SW480 (cell line): ENCODE results near the gene DENND1A.

Experiments
- DNase-seq: peaks from one replicate; pipeline ENCODE4 v3.0.0-alpha.2; 2016; ENCODE audit warnings: low spot score

Gene DENND1A

GRCh38 chr9:123567013-123567412 lies 362.9 kb downstream of the DENND1A start:
- no peak for DNase-seq

- no peak for DNase-seq
These were observed 365.3 kb downstream of the DENND1A start for GRCh38 chr9:123564652-123565051.

GRCh38 chr9:123562844-123563346 lies 367.0 kb downstream of the DENND1A start:
- peak; percentile 40 for DNase-seq

GRCh38 chr9:123561046-123561445 lies 368.9 kb downstream of the DENND1A start:
- no peak for DNase-seq

GRCh38 chr9:123556464-123557435 lies 373.2 kb downstream of the DENND1A start:
- no peak for DNase-seq

GRCh38 chr9:123555646-123556045 lies 374.3 kb downstream of the DENND1A start:
- no peak for DNase-seq

GRCh38 chr9:123552530-123552929 lies 377.4 kb downstream of the DENND1A start:
- DNase-seq, result no peak

GRCh38 chr9:123551734-123552133 lies 378.2 kb downstream of the DENND1A start:
- no peak for DNase-seq

- no peak for DNase-seq
These were observed 379.1 kb downstream of the DENND1A start for GRCh38 chr9:123550797-123551196.

GRCh38 chr9:123550012-123550411 lies 379.9 kb downstream of the DENND1A start:
- peak; percentile 16 for DNase-seq

GRCh38 chr9:123548741-123549545 lies 381.0 kb downstream of the DENND1A start:
- no peak for DNase-seq

- DNase-seq, result peak; percentile 31
These were observed 385.7 kb downstream of the DENND1A start for GRCh38 chr9:123544007-123544827.

GRCh38 chr9:123543492-123543891 lies 386.4 kb downstream of the DENND1A start:
- DNase-seq, result no peak

- no peak for DNase-seq
These were observed 387.3 kb downstream of the DENND1A start for GRCh38 chr9:123542435-123543225.

GRCh38 chr9:123541411-123541810 lies 388.5 kb downstream of the DENND1A start:
- no peak for DNase-seq

- DNase-seq, result no peak
These were observed 389.5 kb downstream of the DENND1A start for GRCh38 chr9:123540457-123540856.

GRCh38 chr9:123537809-123538208 lies 392.1 kb downstream of the DENND1A start:
- no peak for DNase-seq

- DNase-seq, result no peak
These were observed 393.5 kb downstream of the DENND1A start for GRCh38 chr9:123536455-123536868.

GRCh38 chr9:123534336-123534735 lies 395.6 kb downstream of the DENND1A start:
- no peak for DNase-seq

- no peak for DNase-seq
These were observed 399.7 kb downstream of the DENND1A start for GRCh38 chr9:123530244-123530643.

GRCh38 chr9:123528501-123528900 lies 401.4 kb downstream of the DENND1A start:
- DNase-seq, result no peak
